HG03135 (cell line): ENCODE results near the gene BTAF1.

ENCODE experiments used
- ATAC-seq: cut with Tn5 transposase; IDR thresholded peaks from one replicate; pipeline ENCODE4 v1.9.1; 2021; ENCODE audit warnings: mild to moderate bottlenecking, moderate library complexity; ENCODE audit not compliant: unreplicated experiment

Gene BTAF1

DNA sequence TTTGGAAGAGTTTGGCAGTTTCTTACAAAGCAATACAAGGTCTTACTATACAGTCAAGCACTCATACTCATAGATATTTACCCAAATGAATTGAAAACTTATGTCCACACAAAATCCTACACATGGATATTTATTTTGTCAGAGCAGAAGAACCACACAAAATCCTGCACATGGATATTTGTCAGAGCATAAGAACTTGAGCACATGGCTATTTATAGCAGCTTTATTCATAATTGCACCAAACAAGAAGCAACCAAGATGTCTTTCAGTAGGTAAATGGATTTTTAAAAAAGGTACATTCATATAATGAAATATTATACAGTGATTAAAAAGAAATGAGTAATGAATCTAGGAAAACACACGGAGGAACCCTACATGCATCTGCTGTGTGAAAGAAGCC, 115.4 kb downstream of the BTAF1 start:
- ATAC-seq, result no peak

DNA sequence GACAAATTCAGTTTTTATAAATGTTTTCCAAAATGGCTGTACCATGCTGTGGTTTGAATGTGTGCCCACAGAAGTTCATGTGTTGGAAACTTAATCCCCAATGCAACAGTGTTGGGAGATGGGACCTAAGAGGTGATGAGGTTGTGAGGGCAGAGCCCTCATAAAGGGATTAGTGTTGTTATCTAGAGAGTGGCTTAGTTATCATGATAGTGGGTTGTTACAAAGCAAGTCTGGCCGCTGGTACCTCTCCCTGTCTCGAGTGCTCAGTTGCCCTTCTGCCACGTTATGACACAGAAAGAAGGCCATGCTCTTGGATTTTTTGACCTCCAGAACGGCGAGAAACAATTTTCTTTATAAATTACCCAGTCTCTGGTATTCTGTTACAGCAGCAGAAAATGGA, 119.0 kb downstream of the BTAF1 start:
- no peak for ATAC-seq

DNA sequence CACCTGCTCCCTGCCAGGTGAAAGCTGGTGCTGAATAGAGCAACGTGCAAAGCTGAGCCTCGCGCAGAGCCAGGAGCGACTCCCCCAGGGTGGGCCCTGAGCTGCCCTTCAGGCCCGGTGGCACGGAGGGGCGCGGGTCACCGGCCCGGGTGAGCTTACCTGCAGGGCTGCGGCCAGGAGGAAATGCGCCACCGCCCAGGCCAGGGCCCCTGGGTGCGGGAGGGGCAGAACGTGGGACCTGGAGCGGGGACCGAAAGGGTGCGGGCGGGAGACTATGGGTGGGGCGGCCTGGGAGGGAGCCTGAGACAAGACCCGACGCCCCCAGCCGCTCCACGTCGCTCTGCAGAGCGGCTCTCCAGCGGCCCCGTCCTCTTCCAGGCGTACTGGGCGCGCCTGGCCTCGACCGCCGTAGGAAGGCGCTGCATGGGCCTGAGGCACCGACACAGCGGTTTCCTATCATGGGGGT, 122.1 kb downstream of the BTAF1 start:
- ATAC-seq, result no peak

DNA sequence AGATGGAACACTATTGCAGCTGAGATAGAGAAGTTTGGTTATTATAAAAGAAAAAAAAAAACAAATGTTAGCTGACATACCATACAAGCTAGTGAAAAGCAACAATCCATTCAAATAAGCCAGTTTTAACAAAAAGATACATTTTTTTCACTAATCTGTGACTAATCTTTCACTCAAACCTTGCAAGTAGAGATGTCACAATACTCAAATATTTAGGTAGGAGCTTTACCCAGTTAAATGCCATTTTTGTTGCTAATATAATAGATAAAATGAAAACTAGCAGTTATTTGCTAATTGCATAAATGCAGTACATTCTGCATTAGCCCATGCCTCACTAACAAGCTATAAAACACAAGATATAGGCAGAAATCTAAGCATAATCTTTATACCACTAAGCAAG, 123.6 kb downstream of the BTAF1 start:
- no peak for ATAC-seq

DNA sequence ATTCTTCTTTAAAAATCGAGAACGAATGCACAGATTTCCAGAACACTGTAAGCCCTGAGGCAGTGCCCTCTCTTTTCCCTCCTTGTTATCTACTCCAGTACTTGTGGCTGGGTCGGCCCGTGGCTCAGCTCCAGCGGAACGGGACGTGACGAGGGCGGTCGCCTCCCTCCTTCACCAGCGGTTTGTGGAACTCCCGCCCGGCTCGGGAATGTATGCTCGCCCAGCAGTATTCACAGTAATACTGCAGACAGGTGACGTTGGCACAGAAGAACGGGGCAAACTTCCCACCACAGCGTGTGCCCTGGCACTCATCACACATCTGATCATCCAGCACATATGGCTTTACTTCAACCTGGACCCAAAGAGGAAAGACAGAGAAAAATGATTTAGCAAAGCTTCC, 128.5 kb downstream of the BTAF1 start:
- no peak for ATAC-seq

DNA sequence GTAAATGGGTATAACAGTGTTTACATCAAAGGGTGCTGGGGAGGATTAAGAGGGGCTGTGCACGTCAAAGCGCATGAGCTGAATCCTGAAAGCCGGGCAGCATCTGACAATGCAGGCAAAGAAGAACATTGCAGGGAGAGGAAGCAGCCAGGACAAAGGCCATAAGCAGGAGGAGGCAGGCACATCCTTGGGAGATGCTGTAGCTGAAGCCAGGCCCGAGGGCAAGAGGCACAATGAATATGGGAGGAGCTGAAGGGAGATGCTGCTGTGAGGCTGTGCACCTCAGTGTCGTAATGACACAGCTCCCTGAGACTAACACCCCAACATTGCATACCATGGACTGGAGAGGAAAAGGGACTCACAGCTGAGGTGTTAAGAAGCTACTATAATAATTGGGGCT, 129.2 kb downstream of the BTAF1 start:
- ATAC-seq, result no peak

DNA sequence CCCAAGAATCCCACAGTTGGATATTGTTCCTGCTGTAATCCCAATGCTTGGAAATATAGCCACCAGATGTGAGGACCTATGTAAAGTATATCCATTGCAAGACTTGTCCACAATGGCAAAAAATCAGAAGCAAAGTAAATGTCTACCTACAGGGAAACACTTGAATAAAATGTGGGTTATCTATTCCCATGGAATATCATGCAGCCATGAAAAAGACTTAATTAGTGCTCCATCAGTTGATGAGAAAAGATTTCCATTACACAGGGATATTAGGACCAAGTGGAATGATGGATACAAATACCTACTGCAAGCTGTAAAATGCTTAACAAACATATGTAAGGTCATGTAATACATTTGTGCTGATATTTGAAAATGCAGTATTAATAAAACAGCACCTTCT, 131.2 kb downstream of the BTAF1 start:
- no peak for ATAC-seq

DNA sequence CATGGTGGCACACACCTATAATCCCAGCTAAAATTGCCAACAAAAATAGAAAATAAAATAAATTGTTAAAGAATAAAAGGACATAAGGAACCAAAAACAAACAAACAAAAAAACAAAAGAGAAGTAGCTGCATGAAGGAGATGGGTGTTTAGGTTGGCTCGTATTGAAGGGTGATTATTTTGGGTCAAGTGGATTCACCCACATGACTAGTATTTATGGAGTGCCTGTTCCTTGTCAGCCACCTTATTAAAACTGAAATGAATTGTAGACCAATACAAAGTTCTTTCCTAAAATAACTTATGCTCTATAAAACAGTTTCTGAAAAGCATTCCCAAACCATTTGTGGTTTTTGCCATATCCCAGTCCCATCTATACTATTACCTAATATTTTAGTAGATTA, 138.7 kb downstream of the BTAF1 start:
- ATAC-seq, result no peak

DNA sequence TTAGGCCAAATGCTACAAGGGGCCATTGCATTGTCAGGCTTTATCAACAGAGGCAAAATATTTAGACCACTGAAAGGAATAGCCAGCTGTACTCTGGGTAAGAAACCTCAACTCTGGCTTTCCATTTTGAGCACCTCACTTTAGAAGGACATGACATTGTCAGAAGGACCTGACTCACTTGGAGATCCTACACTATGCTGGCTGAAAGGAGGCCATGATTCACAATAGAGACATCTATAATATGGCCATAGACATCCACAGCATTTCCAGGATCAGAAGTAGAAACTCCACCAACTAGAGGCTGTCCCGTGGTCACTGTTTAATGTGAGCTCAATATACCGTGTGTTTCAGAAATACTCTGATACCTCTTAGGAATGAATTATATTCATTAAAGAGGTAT, 140.9 kb downstream of the BTAF1 start:
- ATAC-seq, result no peak

DNA sequence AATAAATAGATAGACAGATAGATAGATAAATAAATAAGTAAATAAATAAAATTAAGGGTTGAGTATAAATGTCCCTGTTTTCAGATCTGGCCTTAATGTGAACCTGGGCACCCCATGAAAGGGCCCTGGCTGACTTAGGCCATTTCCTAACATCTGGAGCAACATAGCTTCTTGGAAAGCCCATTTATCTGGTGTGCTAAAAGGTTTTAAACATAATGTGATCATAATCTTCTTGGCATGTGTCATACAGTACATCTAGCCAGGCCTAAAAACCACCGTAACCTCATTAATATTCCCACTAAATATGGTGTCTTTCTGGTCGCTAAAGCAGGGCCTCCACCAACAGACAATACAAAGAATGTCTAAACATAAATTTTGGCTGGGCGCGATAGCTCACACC, 142.8 kb downstream of the BTAF1 start:
- no peak for ATAC-seq

DNA sequence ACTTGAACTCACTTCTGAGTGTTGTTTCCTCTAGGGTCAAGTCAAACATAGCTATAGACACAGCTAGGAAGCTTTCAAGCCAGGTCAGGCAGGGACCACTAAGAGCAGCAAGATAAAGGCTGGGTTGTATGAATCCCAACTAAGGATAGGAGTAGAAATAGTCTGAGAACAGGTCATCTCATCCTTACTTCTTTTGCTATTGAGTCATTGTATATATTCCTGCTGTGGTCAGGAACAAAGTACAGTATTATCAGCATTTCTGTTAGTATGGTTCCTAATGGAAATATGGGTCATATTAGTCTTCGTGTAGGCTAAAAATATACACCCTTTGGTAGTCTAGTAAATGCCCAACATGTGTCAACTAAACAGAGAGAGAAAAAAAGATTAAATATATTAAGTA, 145.3 kb downstream of the BTAF1 start:
- no peak for ATAC-seq

DNA sequence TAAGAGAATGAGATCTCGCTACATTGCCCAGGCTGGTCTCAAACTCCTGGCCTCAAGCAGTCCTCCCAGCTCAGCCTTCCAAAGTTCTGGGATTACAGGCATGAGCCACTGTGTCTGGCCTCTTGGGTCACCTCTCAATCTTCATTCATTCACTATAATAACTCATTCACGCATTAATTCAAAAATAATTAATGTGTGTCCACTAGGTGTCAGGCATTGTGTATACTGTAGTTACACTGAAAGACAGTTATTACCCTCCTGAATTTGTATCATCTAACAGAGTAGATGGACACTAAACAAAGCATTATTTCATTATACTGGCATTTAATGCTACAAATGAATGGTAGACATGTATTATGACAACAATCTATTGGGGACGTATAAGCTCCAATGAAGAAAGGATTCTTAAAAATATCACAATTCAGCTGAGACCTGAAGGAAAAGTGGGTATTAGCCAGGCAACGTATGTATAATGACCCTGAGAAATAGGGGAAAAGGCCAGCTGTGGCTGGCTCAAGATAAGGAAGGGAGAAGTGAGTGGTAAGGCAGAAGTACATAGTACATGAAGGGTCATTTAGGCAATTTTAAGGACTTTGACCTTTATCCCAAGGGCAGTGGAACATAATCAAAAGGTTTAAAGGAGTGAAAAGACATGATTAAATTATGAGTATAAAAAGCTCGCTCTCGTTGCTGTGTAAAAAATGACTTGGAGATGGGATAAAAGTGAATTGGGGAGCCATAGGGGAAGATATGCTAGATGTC, 150.7 kb downstream of the BTAF1 start:
- no peak for ATAC-seq

DNA sequence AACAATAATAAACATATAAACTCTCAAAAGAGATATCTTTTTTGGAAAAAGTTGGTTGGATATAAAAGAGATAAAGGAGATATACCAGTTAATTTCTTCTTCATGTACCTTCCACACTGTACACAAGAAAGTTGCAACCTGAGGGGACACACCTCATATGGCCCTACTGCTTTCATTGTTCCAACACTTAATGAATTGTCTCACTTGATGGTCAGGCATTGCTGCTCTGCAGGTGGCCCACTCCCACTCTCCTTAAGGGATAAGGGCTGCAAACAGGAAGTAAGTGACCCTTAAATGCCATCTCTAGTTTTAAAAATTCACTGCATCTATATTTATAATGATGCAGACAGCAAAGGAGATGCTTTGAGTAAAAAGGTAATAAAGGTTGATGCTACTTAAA, 152.3 kb downstream of the BTAF1 start:
- ATAC-seq, result no peak

DNA sequence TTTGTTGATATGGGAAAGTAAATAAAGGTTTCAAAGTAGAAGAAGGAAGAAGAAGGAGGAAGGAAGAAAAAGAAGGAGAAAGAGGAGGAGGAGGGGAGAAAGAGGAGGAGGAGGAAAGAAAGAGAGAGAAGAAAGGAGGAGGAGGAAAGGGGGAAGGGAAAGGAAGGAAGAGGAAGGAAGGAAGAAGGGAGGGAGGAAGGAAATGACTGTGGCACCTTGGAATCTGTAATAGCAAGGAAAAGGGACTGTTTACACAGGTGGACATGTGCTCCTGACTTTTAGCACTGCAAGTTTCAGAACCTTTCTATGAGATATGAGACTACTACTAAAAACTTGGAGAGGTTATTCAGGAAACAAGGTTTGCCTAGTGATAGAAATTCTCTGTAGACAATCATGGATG, 153.2 kb downstream of the BTAF1 start:
- ATAC-seq, result no peak

DNA sequence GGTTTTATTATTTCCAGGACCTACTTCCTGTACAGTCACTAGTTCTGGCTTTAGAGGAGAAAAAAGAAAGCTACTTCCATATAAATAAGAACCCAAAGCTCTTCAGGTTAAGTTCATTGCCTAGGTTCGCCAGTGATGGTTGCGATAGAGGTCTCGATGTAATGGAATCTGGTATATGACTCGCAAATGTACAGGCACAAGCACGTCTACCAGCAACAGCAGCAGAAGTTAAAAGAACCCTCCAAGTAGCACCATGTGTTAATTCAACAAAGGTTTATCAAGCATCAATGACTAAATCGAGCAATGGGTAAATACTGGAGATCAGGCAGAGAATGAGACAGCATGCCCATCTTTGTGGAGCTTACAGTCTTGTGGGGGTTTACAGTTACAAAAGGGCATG, 155.4 kb downstream of the BTAF1 start:
- no peak for ATAC-seq
